Stomach (tissue), 9 donors: ENCODE results near the gene ATXN1. TPM values are rescaled to one million over a fixed set of nuclear protein-coding genes. Genes with fewer than 3 reads are reported as not detected.
A peak's percentile ranks its signal among the peaks of the same experiment; 100 is the strongest.

Experiments
- DNase-seq, 2 donors: peaks; one replicate each; pipeline versions ENCODE4 v3.0.0 to v3.0.0-alpha.2; 2013 to 2019
- H3K27ac ChIP-seq, 5 donors: fragments of 200-600 bp in 4 of 5; sonication (generic) in 4 of 5; one replicate each; pipeline ENCODE4 v1.5.1; 2013 to 2019; ENCODE audit warnings: mild to moderate bottlenecking in 1 of 5, moderate library complexity in 1 of 5
- H3K27me3 ChIP-seq, 3 donors: fragments of 200-600 bp; sonication (generic); one replicate each; pipeline ENCODE4 v1.5.1; 2017 to 2019; ENCODE audit warnings: mixed run types in 1 of 3
- H3K36me3 ChIP-seq, 4 donors: fragments of 200-600 bp; sonication (generic); 1 replicate in 3 of 4; 2 replicates in 1 of 4; pipeline ENCODE4 v1.5.1; 2016 to 2019
- H3K4me1 ChIP-seq, 4 donors: fragments of 200-600 bp; sonication (generic); one replicate each; pipeline ENCODE4 v1.5.1; 2016 to 2019
- H3K4me3 ChIP-seq, 4 donors: fragments of 200-600 bp; sonication (generic) in 3 of 4; one replicate each; pipeline ENCODE4 v1.5.1; 2016 to 2019; ENCODE audit warnings: mild to moderate bottlenecking in 1 of 4
- H3K9me3 ChIP-seq, 4 donors: fragments of 200-600 bp; sonication (generic); one replicate each; pipeline ENCODE4 v1.5.1; 2016 to 2019
- EP300 ChIP-seq: sonication (generic); formaldehyde crosslinking; IDR thresholded peaks from one replicate; pipeline ENCODE4 v1.6.1; 2017; ENCODE audit warnings: antibody characterized with exemption
- POLR2A ChIP-seq, 4 donors: fragments of 450-650 bp; IDR thresholded peaks; one replicate each; pipeline ENCODE4 v1.6.1; 2016; ENCODE audit warnings: antibody characterized with exemption in 4 of 4, control low read depth in 2 of 4, mild to moderate bottlenecking in 1 of 4, moderate library complexity in 1 of 4
- POLR2AphosphoS5 ChIP-seq, 3 donors: sonication (generic); formaldehyde crosslinking; IDR thresholded peaks; one replicate each; pipeline ENCODE4 v1.6.1; 2016; ENCODE audit warnings: antibody characterized with exemption in 3 of 3
- WGBS, 5 donors: extraction: QIAGEN DNeasy Blood & Tissue Kit in 3 of 5; methylation state at CpG; one replicate each; pipeline versions ENCODE4 v1.1.5 to v1.1.7; 2013 to 2018; 5-methylcytosine and 5-hydroxymethylcytosine counted together
- intact Hi-C: fragments of 100-400 bp; cut with DNase I; formaldehyde crosslinking; loops from one replicate; pipeline ENCODE4 v1.15.1; 2023; ENCODE audit warnings: low total_unique reads
- polyA plus RNA-seq, 3 donors: library from polyadenylated mRNA; stranded (reverse); fragments of 200-250 nt; gene quantifications; one replicate each; pipeline ENCODE4 v1.2.3, GENCODE V29; 2013
- total RNA-seq, 5 donors: library from RNA; depleted of rRNA; stranded (reverse); fragments of >200 nt; gene quantifications; one replicate each; pipeline versions ENCODE4 v1.1.0 to v1.2.3, GENCODE V29; 2014 to 2016
- TF ChIP-seq, protein P1 (sequence below), 7 experiments: fragments of 450-650 bp in 4 of 7; fragments of 200-600 bp in 3 of 7; sonication (generic) in 3 of 7; IDR thresholded peaks; one replicate each; pipeline ENCODE4 v1.5.1; 2016 to 2019; ENCODE audit warnings: antibody characterized with exemption in 7 of 7, control low read depth in 2 of 7, mild to moderate bottlenecking in 1 of 7
- donor health status: healthy with polysubstance abuse.
- donor health status: Bipolar disorder and iron deficiency.
- donor health status: healthy.

The ATXN1 gene
- total and polyA plus RNA-seq, 8 donors: 5.2 to 106 (median 39.0) TPM

DNA sequence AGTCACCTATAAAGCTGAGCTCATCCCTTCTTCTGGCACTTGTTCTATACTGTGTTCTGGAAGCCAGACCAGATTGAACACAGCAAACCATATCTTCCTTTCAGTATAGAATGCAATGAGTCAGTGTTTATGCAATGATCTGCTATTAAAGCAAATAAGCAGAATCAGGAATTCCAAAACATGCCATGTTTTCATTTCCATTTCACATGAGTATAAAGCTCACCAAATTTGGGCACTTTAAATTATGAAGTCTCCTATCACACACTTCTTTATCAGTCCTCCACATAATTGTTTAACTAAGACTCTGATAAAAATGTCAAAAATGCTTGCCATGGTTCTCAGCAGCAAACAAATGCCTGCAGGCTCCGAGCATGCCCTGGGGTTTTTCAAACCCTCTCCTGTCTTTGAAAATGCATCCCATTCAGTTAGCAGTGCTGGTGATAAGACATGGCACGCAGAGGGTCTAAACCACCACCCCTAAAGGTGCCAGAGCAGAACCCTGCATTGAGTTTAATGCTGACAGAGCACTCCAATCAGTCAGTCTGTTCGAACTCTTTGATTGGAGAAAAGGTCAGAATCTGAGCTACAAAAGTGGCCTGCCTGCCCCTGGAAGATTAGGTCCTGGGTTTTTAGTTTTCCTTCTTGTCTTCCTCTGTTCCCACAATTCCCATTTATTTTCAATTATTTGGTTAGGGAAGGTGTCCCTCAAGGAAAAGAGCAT, 288.8 kb downstream of the ATXN1 start:
- intact Hi-C loops: no loop called here
- Histone ChIP-seq H3K4me3 (no peak overlapping the region), H3K27me3 (no peaks in the 10 kb centered on the region), H3K4me1 (peaks cover 11 to 36% (median 22%) of the 10 kb centered on the region in 4 donors), H3K9me3 (no peaks in the 10 kb centered on the region), H3K36me3 (peaks cover 0 to 4% (median 0%) of the 10 kb centered on the region in 4 donors), H3K27ac (peak overlapping the region in 2 of 5 donors; percentile 1 to 23)
- no peak for TF ChIP-seq POLR2A (IDR thresholded peaks at IDR 0.05)
- no peak for TF ChIP-seq POLR2AphosphoS5 (IDR thresholded peaks at IDR 0.05)
- no peak for TF ChIP-seq EP300
- TF ChIP-seq, protein P1, sequence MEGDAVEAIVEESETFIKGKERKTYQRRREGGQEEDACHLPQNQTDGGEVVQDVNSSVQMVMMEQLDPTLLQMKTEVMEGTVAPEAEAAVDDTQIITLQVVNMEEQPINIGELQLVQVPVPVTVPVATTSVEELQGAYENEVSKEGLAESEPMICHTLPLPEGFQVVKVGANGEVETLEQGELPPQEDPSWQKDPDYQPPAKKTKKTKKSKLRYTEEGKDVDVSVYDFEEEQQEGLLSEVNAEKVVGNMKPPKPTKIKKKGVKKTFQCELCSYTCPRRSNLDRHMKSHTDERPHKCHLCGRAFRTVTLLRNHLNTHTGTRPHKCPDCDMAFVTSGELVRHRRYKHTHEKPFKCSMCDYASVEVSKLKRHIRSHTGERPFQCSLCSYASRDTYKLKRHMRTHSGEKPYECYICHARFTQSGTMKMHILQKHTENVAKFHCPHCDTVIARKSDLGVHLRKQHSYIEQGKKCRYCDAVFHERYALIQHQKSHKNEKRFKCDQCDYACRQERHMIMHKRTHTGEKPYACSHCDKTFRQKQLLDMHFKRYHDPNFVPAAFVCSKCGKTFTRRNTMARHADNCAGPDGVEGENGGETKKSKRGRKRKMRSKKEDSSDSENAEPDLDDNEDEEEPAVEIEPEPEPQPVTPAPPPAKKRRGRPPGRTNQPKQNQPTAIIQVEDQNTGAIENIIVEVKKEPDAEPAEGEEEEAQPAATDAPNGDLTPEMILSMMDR (IDR thresholded peaks at IDR 0.05): no peak
- no peak for DNase-seq
- 17 to 52% (median 30%) methylated on average over 3 of the region's 3 CpGs for WGBS, 5 donors

- H3K27ac ChIP-seq: peak overlapping the region in 1 of 5 donors; percentile 23
Observed at GRCh38 chr6:16471910-16472297, 289.4 kb downstream of the ATXN1 start.

DNA sequence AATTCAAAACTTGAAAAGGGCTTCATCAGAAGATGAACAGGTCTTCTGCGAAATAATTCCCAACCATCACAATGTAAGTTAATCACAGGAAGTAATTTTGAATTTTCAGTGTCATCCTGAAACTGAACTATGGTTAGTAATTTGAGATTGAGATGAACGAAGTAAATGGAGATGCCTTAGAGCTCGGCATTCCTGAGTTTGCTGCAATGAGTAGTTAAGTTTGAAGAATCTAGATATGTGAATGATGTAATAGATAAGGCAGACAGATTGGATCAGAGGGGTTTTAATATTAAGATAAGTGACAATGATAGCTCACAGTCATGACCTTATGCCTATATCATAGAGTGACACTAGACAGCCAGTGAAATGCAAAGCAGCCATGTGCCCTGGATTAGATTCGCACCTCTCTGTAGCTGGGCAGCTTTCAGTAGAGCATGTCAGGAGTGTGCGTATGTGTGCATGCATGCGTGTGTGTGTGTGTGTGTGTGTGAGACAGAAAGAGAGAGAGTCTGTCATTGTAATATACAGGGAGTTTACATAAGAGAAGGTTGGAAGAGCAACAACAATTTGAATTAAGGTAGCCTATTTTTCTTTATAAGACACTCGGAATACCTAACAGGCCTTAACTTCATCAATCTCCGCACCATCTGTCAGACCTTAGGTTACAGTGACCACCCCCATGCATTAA, 289.9 kb downstream of the ATXN1 start:
- no peak for DNase-seq
- Histone ChIP-seq H3K9me3 (no peaks in the 10 kb centered on the region), H3K36me3 (no peaks in the 10 kb centered on the region), H3K4me1 (peaks cover 11 to 36% (median 22%) of the 10 kb centered on the region in 4 donors), H3K4me3 (no peak overlapping the region), H3K27me3 (no peaks in the 10 kb centered on the region), H3K27ac (no peak overlapping the region)
- no peak for TF ChIP-seq POLR2A (IDR thresholded peaks at IDR 0.05)
- TF ChIP-seq EP300: no peak
- 70 to 76% (median 72%) methylated on average over 8 of the region's 8 CpGs for WGBS, 5 donors
- intact Hi-C loops: no loop called here

More at GRCh38 chr6:16471910-16472297, 289.4 kb downstream of the ATXN1 start:
- H3K9me3 ChIP-seq: no peaks in the 10 kb centered on the region
- peaks cover 0 to 2% (median 0%) of the 10 kb centered on the region in 4 donors for H3K36me3 ChIP-seq
- TF ChIP-seq, protein P1 (IDR thresholded peaks at IDR 0.05): no peak
- TF ChIP-seq POLR2A (IDR thresholded peaks at IDR 0.05) (no peak), EP300 (no peak), POLR2AphosphoS5 (IDR thresholded peaks at IDR 0.05) (no peak)
- DNase-seq: no peak
- WGBS, 5 donors: 53 to 86% (median 64%) methylated on average over 3 of the region's 3 CpGs
- peaks cover 11 to 36% (median 22%) of the 10 kb centered on the region in 4 donors for H3K4me1 ChIP-seq
- H3K4me3 ChIP-seq: no peak overlapping the region
- H3K27me3 ChIP-seq: no peaks in the 10 kb centered on the region
- intact Hi-C loops: no loop called here

GRCh38 chr6:16470502-16471221, 290.6 kb downstream of the ATXN1 start:
- no peak for DNase-seq
- TF ChIP-seq POLR2A (IDR thresholded peaks at IDR 0.05) (no peak), EP300 (no peak), POLR2AphosphoS5 (IDR thresholded peaks at IDR 0.05) (no peak)
- TF ChIP-seq, protein P1 (IDR thresholded peaks at IDR 0.05): no peak
- Histone ChIP-seq H3K36me3 (no peaks in the 10 kb centered on the region), H3K27ac (peak overlapping the region in 1 of 5 donors; percentile 32), H3K27me3 (no peaks in the 10 kb centered on the region), H3K4me1 (peaks cover 11 to 36% (median 22%) of the 10 kb centered on the region in 4 donors), H3K4me3 (no peak overlapping the region), H3K9me3 (no peaks in the 10 kb centered on the region)
- WGBS, 5 donors: 16 to 49% (median 28%) methylated on average over 2 of the region's 2 CpGs
- intact Hi-C loops: no loop called here
